ENCODE data around the gene SUFU.

SUFU gene

DNA sequence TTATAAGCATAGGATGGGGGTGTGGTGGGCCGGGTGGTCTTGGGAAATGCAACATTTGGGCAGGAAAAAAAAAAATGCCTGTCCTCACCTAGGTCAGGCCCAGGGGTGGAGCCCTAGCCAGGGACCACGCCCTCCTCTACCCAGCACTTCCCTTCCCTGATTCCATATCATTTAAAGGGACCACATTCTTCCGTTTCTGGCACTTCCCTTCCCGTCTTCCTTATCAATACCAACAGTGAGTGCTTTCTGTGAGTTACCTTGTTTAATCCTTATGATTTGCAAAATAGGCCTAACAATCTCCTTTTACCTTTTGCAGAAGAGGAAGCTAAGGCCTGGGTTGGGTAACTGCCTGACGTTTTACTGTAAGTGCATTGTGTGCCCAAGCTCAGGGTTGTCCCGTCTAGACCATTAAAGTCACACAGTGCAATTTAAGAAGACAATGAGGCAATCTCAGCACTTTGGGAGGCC is 35.8 kb upstream of the SUFU start:
- H3K27me3 ChIP-seq (ENCODE audit: control insufficient read depth, insufficient read depth, low read length): no peaks in the 10 kb centered on the region
- peak overlapping the region; percentile 62 for H3K4me3 ChIP-seq (ENCODE audit: low read length)
- H3K36me3 ChIP-seq (ENCODE audit: control insufficient read depth, insufficient read depth, low read length): no peaks in the 10 kb centered on the region
- H3K9me3 ChIP-seq (ENCODE audit: control insufficient read depth, low read length): no peaks in the 10 kb centered on the region
- no peaks in the 10 kb centered on the region for H3K4me1 ChIP-seq (ENCODE audit: control insufficient read depth, insufficient read depth, low read length)
- peak overlapping the region; percentile 29 for H3K9ac ChIP-seq (ENCODE audit: low read length)

DNA sequence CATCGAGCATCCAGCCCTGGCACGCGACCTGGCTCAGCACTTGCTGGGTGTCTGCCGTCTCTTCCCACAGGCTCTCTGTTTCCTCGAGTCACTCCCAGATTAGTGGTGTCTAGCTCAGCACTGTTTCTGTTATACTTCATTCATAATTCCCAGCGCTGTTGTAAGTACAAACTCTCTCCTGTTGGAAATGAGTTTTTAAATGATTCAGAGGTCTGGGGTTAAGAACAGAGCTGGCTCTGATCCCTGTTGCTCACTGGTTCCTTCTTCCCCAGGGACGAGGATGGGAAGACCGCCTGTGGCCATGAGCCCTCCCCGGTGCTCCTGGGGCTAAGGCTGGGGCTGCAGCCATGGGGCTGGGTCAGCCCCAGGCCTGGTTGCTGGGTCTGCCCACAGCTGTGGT is 35.1 kb upstream of the SUFU start:
- Histone ChIP-seq H3K27me3 (ENCODE audit: control insufficient read depth, insufficient read depth, low read length) (no peaks in the 10 kb centered on the region), H3K4me3 (ENCODE audit: low read length) (no peak overlapping the region), H3K9me3 (ENCODE audit: control insufficient read depth, low read length) (no peaks in the 10 kb centered on the region)

GRCh38 chr10:102470579-102471546 is 32.9 kb upstream of the SUFU start:
- no peak overlapping the region for H3K9ac ChIP-seq (ENCODE audit: low read length)
- no peaks in the 10 kb centered on the region for H3K36me3 ChIP-seq (ENCODE audit: control insufficient read depth, insufficient read depth, low read length)
- no peaks in the 10 kb centered on the region for H3K27me3 ChIP-seq (ENCODE audit: control insufficient read depth, insufficient read depth, low read length)
- H3K4me3 ChIP-seq (ENCODE audit: low read length): no peak overlapping the region
- no peaks in the 10 kb centered on the region for H3K9me3 ChIP-seq (ENCODE audit: control insufficient read depth, low read length)
- no peaks in the 10 kb centered on the region for H3K4me1 ChIP-seq (ENCODE audit: control insufficient read depth, insufficient read depth, low read length)

More for the DNA sequence above, 35.1 kb upstream of the SUFU start:
- Histone ChIP-seq H3K36me3 (ENCODE audit: control insufficient read depth, insufficient read depth, low read length) (no peaks in the 10 kb centered on the region), H3K4me1 (ENCODE audit: control insufficient read depth, insufficient read depth, low read length) (no peaks in the 10 kb centered on the region), H3K9ac (ENCODE audit: low read length) (no peak overlapping the region)

DNA sequence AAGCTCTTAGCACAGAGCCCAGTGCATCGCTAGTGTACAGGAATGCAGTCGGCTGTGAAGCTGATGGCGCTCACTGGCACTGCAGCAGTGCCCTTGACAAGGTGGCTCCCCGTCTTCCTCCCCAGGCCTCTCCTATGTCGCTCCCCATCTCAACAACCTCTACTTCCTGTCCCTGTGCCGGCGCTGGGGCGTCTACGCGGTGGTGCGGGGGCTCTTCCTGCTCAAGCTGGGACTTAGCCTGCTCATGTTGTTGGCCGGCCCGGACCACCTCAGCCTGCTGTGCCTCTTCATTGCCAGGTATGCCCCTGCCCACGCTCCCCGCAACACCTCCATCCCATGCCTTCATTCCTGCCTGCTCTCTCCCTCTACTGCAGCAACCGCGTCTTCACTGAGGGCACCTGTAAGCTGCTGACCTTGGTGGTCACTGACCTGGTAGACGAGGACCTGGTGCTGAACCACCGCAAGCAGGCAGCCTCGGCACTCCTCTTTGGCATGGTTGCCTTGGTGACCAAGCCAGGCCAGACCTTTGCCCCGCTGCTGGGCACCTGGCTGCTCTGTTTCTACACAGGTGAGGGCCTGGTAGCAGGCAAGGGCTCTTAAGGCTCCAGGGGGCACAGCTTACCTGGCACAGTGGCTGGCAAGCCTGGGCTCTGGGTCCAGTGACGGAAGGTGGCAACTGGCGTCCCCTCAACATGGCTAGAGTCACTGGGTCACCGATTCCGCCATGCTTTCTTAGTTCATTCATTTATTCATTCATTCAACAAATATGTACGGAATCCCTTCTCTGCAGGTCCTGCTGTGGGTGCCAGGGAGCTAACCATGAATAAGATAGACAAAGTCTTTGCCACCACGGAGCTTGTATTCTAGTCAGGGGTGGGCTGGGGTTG is 30.1 kb upstream of the SUFU start:
- no peaks in the 10 kb centered on the region for H3K9me3 ChIP-seq (ENCODE audit: control insufficient read depth, low read length)
- H3K4me1 ChIP-seq (ENCODE audit: control insufficient read depth, insufficient read depth, low read length): no peaks in the 10 kb centered on the region
- H3K4me3 ChIP-seq (ENCODE audit: low read length): no peak overlapping the region
- no peaks in the 10 kb centered on the region for H3K27me3 ChIP-seq (ENCODE audit: control insufficient read depth, insufficient read depth, low read length)
- H3K36me3 ChIP-seq (ENCODE audit: control insufficient read depth, insufficient read depth, low read length): no peaks in the 10 kb centered on the region
- no peak overlapping the region for H3K9ac ChIP-seq (ENCODE audit: low read length)

- H3K4me1 ChIP-seq (ENCODE audit: control insufficient read depth, insufficient read depth, low read length): no peaks in the 10 kb centered on the region
- H3K9me3 ChIP-seq (ENCODE audit: control insufficient read depth, low read length): no peaks in the 10 kb centered on the region
- H3K4me3 ChIP-seq (ENCODE audit: low read length): no peak overlapping the region
- no peaks in the 10 kb centered on the region for H3K27me3 ChIP-seq (ENCODE audit: control insufficient read depth, insufficient read depth, low read length)
- H3K36me3 ChIP-seq (ENCODE audit: control insufficient read depth, insufficient read depth, low read length): no peaks in the 10 kb centered on the region
- H3K9ac ChIP-seq (ENCODE audit: low read length): no peak overlapping the region
Measured at GRCh38 chr10:102475451-102476040, 28.2 kb upstream of the SUFU start.

DNA sequence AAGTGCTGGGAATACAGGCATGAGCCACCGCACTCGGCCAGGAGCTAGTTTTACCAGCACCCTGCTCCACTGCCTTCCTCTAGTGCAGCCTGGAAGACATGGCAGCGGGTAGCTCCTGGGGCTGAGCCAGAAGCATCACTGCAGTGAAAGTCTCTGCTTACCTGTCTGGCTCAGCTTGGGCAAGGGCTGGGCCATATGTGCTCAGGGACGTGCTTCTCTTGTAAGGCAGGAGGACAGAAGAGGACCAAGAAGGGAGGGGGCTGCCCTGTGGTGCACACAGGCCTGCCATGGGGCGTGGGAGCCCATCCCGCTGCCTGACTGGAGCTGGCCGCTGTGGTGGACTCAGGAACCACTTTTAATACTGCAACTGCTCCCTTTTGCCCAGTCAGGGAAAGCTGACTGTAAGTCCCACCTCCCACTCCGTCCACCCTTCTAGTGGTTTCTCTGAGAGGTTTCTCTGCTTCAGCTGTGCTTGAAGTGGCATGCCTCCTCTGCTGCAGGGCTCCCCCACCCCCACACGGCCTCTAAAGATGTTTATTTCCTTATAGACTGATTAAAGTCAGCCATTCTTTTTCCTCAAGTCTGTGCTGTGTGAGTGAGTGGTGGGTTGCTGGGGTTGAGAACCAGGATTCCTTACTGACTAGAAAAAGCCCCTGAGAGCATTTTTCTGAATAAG is 27.2 kb upstream of the SUFU start:
- Histone ChIP-seq H3K4me1 (ENCODE audit: control insufficient read depth, insufficient read depth, low read length) (no peaks in the 10 kb centered on the region), H3K27me3 (ENCODE audit: control insufficient read depth, insufficient read depth, low read length) (no peaks in the 10 kb centered on the region), H3K9ac (ENCODE audit: low read length) (no peak overlapping the region), H3K9me3 (ENCODE audit: control insufficient read depth, low read length) (no peaks in the 10 kb centered on the region), H3K4me3 (ENCODE audit: low read length) (no peak overlapping the region), H3K36me3 (ENCODE audit: control insufficient read depth, insufficient read depth, low read length) (peaks cover 2% of the 10 kb centered on the region)

- Histone ChIP-seq H3K9me3 (ENCODE audit: control insufficient read depth, low read length) (no peaks in the 10 kb centered on the region), H3K36me3 (ENCODE audit: control insufficient read depth, insufficient read depth, low read length) (peaks cover 13% of the 10 kb centered on the region), H3K27me3 (ENCODE audit: control insufficient read depth, insufficient read depth, low read length) (no peaks in the 10 kb centered on the region), H3K9ac (ENCODE audit: low read length) (no peak overlapping the region), H3K4me3 (ENCODE audit: low read length) (no peak overlapping the region), H3K4me1 (ENCODE audit: control insufficient read depth, insufficient read depth, low read length) (no peaks in the 10 kb centered on the region)
Measured at GRCh38 chr10:102479651-102480050, 24.1 kb upstream of the SUFU start.

- H3K4me1 ChIP-seq (ENCODE audit: control insufficient read depth, insufficient read depth, low read length): no peaks in the 10 kb centered on the region
- no peaks in the 10 kb centered on the region for H3K9me3 ChIP-seq (ENCODE audit: control insufficient read depth, low read length)
- H3K36me3 ChIP-seq (ENCODE audit: control insufficient read depth, insufficient read depth, low read length): peaks cover 20% of the 10 kb centered on the region
- H3K27me3 ChIP-seq (ENCODE audit: control insufficient read depth, insufficient read depth, low read length): no peaks in the 10 kb centered on the region
- H3K4me3 ChIP-seq (ENCODE audit: low read length): no peak overlapping the region
- no peak overlapping the region for H3K9ac ChIP-seq (ENCODE audit: low read length)
Measured at GRCh38 chr10:102480396-102480795, 23.4 kb upstream of the SUFU start.

DNA sequence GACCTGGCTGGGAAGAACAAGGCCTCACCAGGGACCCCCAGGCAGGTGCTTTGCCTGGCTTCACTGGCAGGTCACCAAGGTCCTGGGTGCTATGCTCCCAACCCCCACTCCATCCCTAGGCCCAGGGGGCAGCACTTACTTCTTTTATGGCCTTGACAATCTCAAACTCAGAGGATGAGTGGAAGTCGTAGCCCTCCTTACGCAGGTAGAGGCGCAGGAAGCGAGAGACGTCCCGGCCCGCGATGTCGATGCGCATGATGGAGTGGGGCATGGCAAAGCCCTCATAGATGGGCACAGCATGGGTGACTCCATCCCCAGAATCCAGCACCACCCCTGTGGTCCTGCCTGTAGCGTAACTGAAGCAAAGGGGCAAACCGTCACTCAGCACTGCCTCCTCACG is 19.8 kb upstream of the SUFU start:
- H3K9ac ChIP-seq (ENCODE audit: low read length): no peak overlapping the region
- no peaks in the 10 kb centered on the region for H3K27me3 ChIP-seq (ENCODE audit: control insufficient read depth, insufficient read depth, low read length)
- H3K4me1 ChIP-seq (ENCODE audit: control insufficient read depth, insufficient read depth, low read length): no peaks in the 10 kb centered on the region
- no peak overlapping the region for H3K4me3 ChIP-seq (ENCODE audit: low read length)
- no peaks in the 10 kb centered on the region for H3K9me3 ChIP-seq (ENCODE audit: control insufficient read depth, low read length)
- H3K36me3 ChIP-seq (ENCODE audit: control insufficient read depth, insufficient read depth, low read length): peaks cover 38% of the 10 kb centered on the region

DNA sequence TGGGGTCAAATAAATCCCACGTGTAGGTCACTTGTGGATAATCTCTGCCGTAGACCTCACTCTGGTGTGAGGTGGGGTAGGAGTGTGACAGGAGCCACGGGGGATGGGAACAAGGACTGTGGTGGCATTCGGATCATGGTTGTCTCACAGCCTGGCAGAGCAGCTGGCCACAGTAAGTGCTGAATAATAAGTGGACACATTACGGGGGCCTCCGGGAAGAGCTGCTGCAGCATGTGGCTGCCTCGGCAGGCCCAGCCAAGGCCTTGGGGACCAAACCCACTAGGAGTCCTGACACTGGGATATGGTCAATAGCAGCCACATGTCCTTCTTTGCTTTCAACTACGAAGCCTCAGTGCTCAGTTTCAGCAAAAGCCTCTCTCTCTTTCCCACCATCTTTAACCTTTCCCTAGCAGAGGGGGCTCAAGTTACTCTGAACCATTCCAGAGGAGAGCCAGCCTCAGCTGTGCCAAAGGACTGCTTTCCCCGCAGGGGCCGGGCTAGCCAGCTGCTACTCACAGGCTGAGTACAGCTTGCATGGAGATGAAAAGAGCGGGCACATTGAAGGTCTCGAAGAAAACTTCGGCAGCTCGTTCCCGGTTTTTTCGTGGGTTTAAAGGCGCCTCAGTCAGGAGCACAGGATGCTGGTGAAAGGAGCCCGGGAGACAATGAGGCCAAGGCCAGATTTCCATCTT is 18.5 kb upstream of the SUFU start:
- Histone ChIP-seq H3K9me3 (ENCODE audit: control insufficient read depth, low read length) (no peaks in the 10 kb centered on the region), H3K27me3 (ENCODE audit: control insufficient read depth, insufficient read depth, low read length) (no peaks in the 10 kb centered on the region), H3K36me3 (ENCODE audit: control insufficient read depth, insufficient read depth, low read length) (peaks cover 38% of the 10 kb centered on the region), H3K4me3 (ENCODE audit: low read length) (no peak overlapping the region), H3K9ac (ENCODE audit: low read length) (no peak overlapping the region), H3K4me1 (ENCODE audit: control insufficient read depth, insufficient read depth, low read length) (no peaks in the 10 kb centered on the region)

GRCh38 chr10:102491136-102491535 is 12.6 kb upstream of the SUFU start:
- Histone ChIP-seq H3K9ac (ENCODE audit: low read length) (no peak overlapping the region), H3K27me3 (ENCODE audit: control insufficient read depth, insufficient read depth, low read length) (no peaks in the 10 kb centered on the region), H3K36me3 (ENCODE audit: control insufficient read depth, insufficient read depth, low read length) (peaks cover 13% of the 10 kb centered on the region)

More at GRCh38 chr10:102491136-102491535, 12.6 kb upstream of the SUFU start:
- Histone ChIP-seq H3K4me1 (ENCODE audit: control insufficient read depth, insufficient read depth, low read length) (peaks cover 13% of the 10 kb centered on the region), H3K9me3 (ENCODE audit: control insufficient read depth, low read length) (no peaks in the 10 kb centered on the region), H3K4me3 (ENCODE audit: low read length) (no peak overlapping the region)
